ENCODE results near the gene AP1B1.

The AP1B1 gene

GRCh38 chr22:29298641-29299040 lies 89.7 kb downstream of the AP1B1 start:
- no peak for DNase-seq

GRCh38 chr22:29292379-29292778 lies 96.0 kb downstream of the AP1B1 start:
- no peak for DNase-seq

GRCh38 chr22:29291215-29291614 lies 97.2 kb downstream of the AP1B1 start:
- DNase-seq = no peak

- DNase-seq = no peak
Observed at GRCh38 chr22:29290061-29290460, 98.3 kb downstream of the AP1B1 start.

- no peak for DNase-seq
Observed at GRCh38 chr22:29288837-29289236, 99.5 kb downstream of the AP1B1 start.

- no peak for DNase-seq
Observed at GRCh38 chr22:29284196-29284595, 104.2 kb downstream of the AP1B1 start.

GRCh38 chr22:29277927-29278326 lies 110.4 kb downstream of the AP1B1 start:
- no peak for DNase-seq
